ENCODE data around the gene MACC1. TPM values are rescaled to one million over a fixed set of nuclear protein-coding genes. Genes with fewer than 3 reads are reported as not detected.
"Not testable (repeated sequence)": the region's sequence is repeated elsewhere in the genome, so short reads cannot be mapped to it uniquely, and the experiment has no call there.

The MACC1 gene
- total RNA-seq, 1 donor from 2014 or later: 24.7 TPM

DNA sequence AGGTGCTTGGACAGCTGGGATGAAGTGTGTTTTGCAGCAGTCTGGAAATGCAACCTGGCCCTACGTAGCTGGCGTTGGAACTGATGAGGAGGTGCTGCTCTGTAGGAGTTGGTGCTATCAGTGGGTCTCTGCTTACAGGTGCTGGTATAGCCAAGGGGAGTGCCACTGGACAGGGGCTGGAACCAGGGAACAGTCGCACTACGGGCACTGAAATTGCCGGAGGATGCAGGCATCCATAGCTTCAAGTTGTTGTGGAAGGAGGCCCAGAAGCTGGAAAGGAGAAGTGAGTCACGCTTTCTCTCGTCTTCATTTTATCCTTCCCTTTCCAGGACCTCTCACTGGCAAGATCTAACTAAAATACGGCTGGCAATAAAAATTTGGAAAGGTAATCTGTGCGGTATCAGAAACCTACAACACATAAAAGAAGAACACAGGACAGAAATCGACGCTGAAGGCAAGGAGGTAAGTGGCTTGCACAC, 25.8 kb downstream of the MACC1 start:
- DNase-seq: no peak
- H3K4me3 ChIP-seq: no peak overlapping the region
- H3K36me3 ChIP-seq: no peaks in the 10 kb centered on the region
- TF ChIP-seq CTCF (IDR thresholded peaks at IDR 0.05): no peak
- peaks cover 5% of the 10 kb centered on the region for H3K4me1 ChIP-seq
- H3K9me3 ChIP-seq: no peaks in the 10 kb centered on the region
- H3K27me3 ChIP-seq (ENCODE audit: low read depth): no peaks in the 10 kb centered on the region
- intact Hi-C loops (cut with DNase I): no loop called here
- no peak overlapping the region for H3K27ac ChIP-seq
- peak in 1 of 2 donors; percentile 16 for ATAC-seq

GRCh38 chr7:20190560-20191390, 26.4 kb downstream of the MACC1 start:
- DNase-seq (no peak), ATAC-seq (peak in 1 of 2 donors; percentile 46)
- H3K36me3 ChIP-seq: no peaks in the 10 kb centered on the region
- peaks cover 5% of the 10 kb centered on the region for H3K4me1 ChIP-seq
- intact Hi-C loops (cut with DNase I): no loop called here
- TF ChIP-seq CTCF (IDR thresholded peaks at IDR 0.05): no peak
- H3K27me3 ChIP-seq (ENCODE audit: low read depth): no peaks in the 10 kb centered on the region
- H3K4me3 ChIP-seq: no peak overlapping the region
- no peaks in the 10 kb centered on the region for H3K9me3 ChIP-seq
- H3K27ac ChIP-seq: no peak overlapping the region

GRCh38 chr7:20189852-20190251, 27.3 kb downstream of the MACC1 start:
- TF ChIP-seq CTCF (IDR thresholded peaks at IDR 0.05): no peak
- no peaks in the 10 kb centered on the region for H3K9me3 ChIP-seq
- no peaks in the 10 kb centered on the region for H3K27me3 ChIP-seq (ENCODE audit: low read depth)
- no peak overlapping the region for H3K27ac ChIP-seq
- H3K4me3 ChIP-seq: no peak overlapping the region
- H3K4me1 ChIP-seq: peaks cover 5% of the 10 kb centered on the region
- no peak for DNase-seq
- H3K36me3 ChIP-seq: no peaks in the 10 kb centered on the region
- no peak for ATAC-seq
- intact Hi-C loops (cut with DNase I): no loop called here

GRCh38 chr7:20188567-20188966, 28.6 kb downstream of the MACC1 start:
- ATAC-seq (no peak), DNase-seq (no peak)
- peaks cover 5% of the 10 kb centered on the region for H3K4me1 ChIP-seq
- H3K27ac ChIP-seq: no peak overlapping the region
- no peaks in the 10 kb centered on the region for H3K27me3 ChIP-seq (ENCODE audit: low read depth)
- no peak for TF ChIP-seq CTCF (IDR thresholded peaks at IDR 0.05)
- no peak overlapping the region for H3K4me3 ChIP-seq
- intact Hi-C loops (cut with DNase I): no loop called here
- H3K9me3 ChIP-seq: no peaks in the 10 kb centered on the region
- no peaks in the 10 kb centered on the region for H3K36me3 ChIP-seq

- H3K36me3 ChIP-seq; H3K4me1 ChIP-seq; H3K4me3 ChIP-seq; intact Hi-C loops (cut with DNase I); H3K9me3 ChIP-seq; H3K27me3 ChIP-seq (ENCODE audit: low read depth); ATAC-seq; H3K27ac ChIP-seq; DNase-seq: not testable (repeated sequence)
Observed at GRCh38 chr7:20187850-20188249, 29.3 kb downstream of the MACC1 start.

GRCh38 chr7:20185988-20186387, 31.2 kb downstream of the MACC1 start:
- intact Hi-C loops (cut with DNase I): no loop called here
- H3K4me3 ChIP-seq: no peak overlapping the region
- no peaks in the 10 kb centered on the region for H3K27me3 ChIP-seq (ENCODE audit: low read depth)
- no peaks in the 10 kb centered on the region for H3K36me3 ChIP-seq
- TF ChIP-seq CTCF (IDR thresholded peaks at IDR 0.05): no peak
- DNase-seq (no peak), ATAC-seq (no peak)
- no peak overlapping the region for H3K27ac ChIP-seq
- no peaks in the 10 kb centered on the region for H3K9me3 ChIP-seq
- peaks cover 2% of the 10 kb centered on the region for H3K4me1 ChIP-seq

Data from lower lobe of right lung (tissue), 2 donors.